GM12878 (cell line): Measurements from ENCODE around the gene PHRF1. TPM values are rescaled to one million over a fixed set of nuclear protein-coding genes. Genes with fewer than 3 reads are reported as not detected.

Experiments
- ATAC-seq: fragments of 200-7000 bp; cut with Tn5 transposase; 3 replicates; pipeline ENCODE4 v1.9.1; 2020; ENCODE audit warnings: mild to moderate bottlenecking, moderate library complexity
- BruUV-seq: library from RNA; stranded (reverse); fragments of 400-500 nt; replicated peaks from 2 replicates; lab custom pipeline; 2021; lab: Mats Ljungman, UMichigan
- CTCF ChIA-PET: fragments of 300-600 bp; sonication (Branson Sonifier 250); formaldehyde crosslinking; extraction: SDS; loops from one replicate; lab custom pipeline; 2021; ENCODE audit warnings: inconsistent platforms; lab: Yijun Ruan, JAX
- POLR2A ChIA-PET: fragments of 350-600 bp; formaldehyde crosslinking; extraction: SDS; loops from one replicate; lab custom pipeline; 2021; ENCODE audit warnings: inconsistent platforms; lab: Charles Lee
- RAD21 ChIA-PET: fragments of 300-600 bp; sonication (Branson Sonifier 250); formaldehyde crosslinking; loops from one replicate; lab custom pipeline; 2023; ENCODE audit warnings: antibody characterized with exemption; ENCODE audit not compliant: unreplicated experiment; lab: Charles Lee
- SMC1A ChIA-PET: fragments of 300-600 bp; sonication (Branson Sonifier 250); formaldehyde crosslinking; loops from one replicate; lab custom pipeline; 2023; ENCODE audit not compliant: unreplicated experiment, uncharacterized antibody; lab: Charles Lee
- DNase-seq: peaks from one replicate; pipeline ENCODE4 v3.0.0-alpha.2; 2011; ENCODE audit warnings: low read depth, low spot score
- FAIRE-seq: peaks from 3 replicates; lab custom pipeline; 2011; peaks lifted over from hg19 to GRCh38; lab: Jason Lieb, UNC
- H2AFZ ChIP-seq: 2 replicates; pipeline ENCODE4 v1.6.0; 2011; ENCODE audit warnings: low read depth, low read length, control low read depth; ENCODE audit not compliant: control insufficient read depth
- H3K27ac ChIP-seq: 2 replicates; pipeline ENCODE4 v1.5.1; 2011; ENCODE audit warnings: control low read depth; ENCODE audit not compliant: control insufficient read depth, insufficient read depth
- H3K27me3 ChIP-seq, 2 experiments: replicated peaks in 1 of 2; 2 replicates each; pipeline versions ENCODE4 v1.6.0 to v1.6.1; 2011; ENCODE audit warnings: low read length in 1 of 2; ENCODE audit not compliant: control insufficient read depth in 2 of 2, insufficient read depth in 2 of 2
- H3K36me3 ChIP-seq, 2 experiments: 2 replicates each; pipeline ENCODE4 v1.5.1; 2011; ENCODE audit warnings: low read length in 1 of 2; ENCODE audit not compliant: control insufficient read depth in 2 of 2, insufficient read depth in 2 of 2
- H3K4me1 ChIP-seq: 2 replicates; pipeline ENCODE4 v1.6.1; 2011; ENCODE audit warnings: mild to moderate bottlenecking, low read length, moderate library complexity, mixed read lengths; ENCODE audit not compliant: control insufficient read depth, insufficient read depth
- H3K4me2 ChIP-seq: 2 replicates; pipeline ENCODE4 v1.6.0; 2011; ENCODE audit warnings: control low read depth; ENCODE audit not compliant: control insufficient read depth, insufficient read depth
- H3K4me3 ChIP-seq: fragments of 200-600 bp; sonication (generic); 2 replicates; pipeline ENCODE4 v1.5.1; 2016
- H3K79me2 ChIP-seq: 2 replicates; pipeline ENCODE4 v1.6.0; 2011; ENCODE audit warnings: low read length; ENCODE audit not compliant: control insufficient read depth, insufficient read depth
- H3K9ac ChIP-seq: 2 replicates; pipeline ENCODE4 v1.8.0; 2011; ENCODE audit warnings: low read length, control low read depth, mixed read lengths; ENCODE audit not compliant: control insufficient read depth, insufficient read depth
- H3K9me3 ChIP-seq: replicated peaks from 3 replicates; pipeline ENCODE4 v1.5.1; 2011; ENCODE audit warnings: mild to moderate bottlenecking, low read length; ENCODE audit not compliant: control insufficient read depth, insufficient read depth
- H4K20me1 ChIP-seq: 2 replicates; pipeline ENCODE4 v1.6.0; 2011; ENCODE audit not compliant: control insufficient read depth, insufficient read depth
- CHD1 ChIP-seq: IDR thresholded peaks from 2 replicates; pipeline ENCODE4 v1.6.1; 2012; ENCODE audit warnings: low read depth, low read length, improper control_type of control experiment
- GABPA ChIP-seq: IDR thresholded peaks from 2 replicates; pipeline ENCODE4 v1.6.1; 2014; ENCODE audit warnings: antibody characterized with exemption, low read depth, mild to moderate bottlenecking, inconsistent platforms
- KDM1A ChIP-seq: fragments of 200-600 bp; sonication (generic); IDR thresholded peaks from 2 replicates; pipeline ENCODE4 v1.6.1; 2016; ENCODE audit warnings: borderline replicate concordance
- MEF2A ChIP-seq: IDR thresholded peaks from 2 replicates; pipeline ENCODE4 v1.6.1; 2011; ENCODE audit warnings: low read depth, mild to moderate bottlenecking, low read length, moderate library complexity; ENCODE audit not compliant: insufficient read depth
- MXI1 ChIP-seq: fragments of 150-350 bp; IDR thresholded peaks from 2 replicates; pipeline ENCODE4 v1.6.1; 2011; ENCODE audit warnings: low read depth, mild to moderate bottlenecking, inconsistent platforms, low read length, improper control_type of control experiment
- PAX8 ChIP-seq: fragments of 450-650 bp; IDR thresholded peaks from 2 replicates; pipeline ENCODE4 v1.6.1; 2017; ENCODE audit warnings: mild to moderate bottlenecking, moderate library complexity
- PBX3 ChIP-seq: IDR thresholded peaks from 2 replicates; pipeline ENCODE4 v1.6.1; 2011; ENCODE audit warnings: mild to moderate bottlenecking, low read depth, low read length, moderate library complexity; ENCODE audit not compliant: insufficient replicate concordance
- PML ChIP-seq: IDR thresholded peaks from 2 replicates; pipeline ENCODE4 v1.6.1; 2012; ENCODE audit warnings: low read length, inconsistent platforms
- POLR2A ChIP-seq: IDR thresholded peaks from 2 replicates; pipeline ENCODE4 v1.6.1; 2011; ENCODE audit warnings: low read depth, mild to moderate bottlenecking, low read length
- ZBED1 ChIP-seq: IDR thresholded peaks from 2 replicates; pipeline ENCODE4 v1.6.1; 2016; ENCODE audit warnings: borderline replicate concordance
- WGBS: methylation state at CpG from one replicate; pipeline ENCODE4 v1.1.6; 2016; ENCODE audit warnings: low lambda C conversion rate; ENCODE audit not compliant: insufficient replicate concordance, insufficient coverage; ENCODE audit errors: missing lambda C conversion rate; 5-methylcytosine and 5-hydroxymethylcytosine counted together
- in situ Hi-C: fragments of 300-500 bp; cut with MboI; formaldehyde crosslinking; loops from 9 replicates; pipeline ENCODE4 v1.14.3; 2018; ENCODE audit warnings: mixed read lengths
- intact Hi-C: fragments of 100-400 bp; cut with micrococcal nuclease; formaldehyde crosslinking; loops from one replicate; pipeline ENCODE4 v1.14.2; 2022; ENCODE audit not compliant: unreplicated experiment
- polyA plus RNA-seq, 11 experiments: library from polyadenylated mRNA; depleted of rRNA in 4 of 11; unstranded in 6 of 11; stranded (reverse) in 5 of 11; fragments of >200 nt; fragmentation: Nextera tagmentation in 4 of 11; fragmentation: Illumina TruSeq in 1 of 11; extraction: Ambion mirVana in 4 of 11; extraction: Trizol in 1 of 11; gene quantifications; 1 replicate in 1 of 11; 2 replicates in 10 of 11; pipeline versions ENCODE4 v1.2.1 to v1.2.3, GENCODE V29; 2011 to 2016; ENCODE audit warnings: inconsistent platforms in 2 of 11, missing spikeins in 2 of 11, low read depth in 1 of 11
- total RNA-seq, 4 experiments: library from RNA; depleted of rRNA in 3 of 4; stranded (reverse); fragments of >200 nt in 3 of 4; fragmentation: Illumina TruSeq in 1 of 4; extraction: Trizol in 1 of 4; gene quantifications; 2 replicates each; pipeline versions ENCODE4 v1.2.1 to v1.2.3, GENCODE V29; 2013 to 2021

The PHRF1 gene
- total and polyA plus RNA-seq, 10 of the 15 experiments (the other 5 are each of a cell fraction or from before 2014, with no cell fraction given), result 0.13 to 43.5 (median 15.1) TPM

GRCh38 chr11:581342-581741, 5.1 kb downstream of the PHRF1 start:
- no peak for TF ChIP-seq MXI1
- TF ChIP-seq GABPA, result no peak
- TF ChIP-seq PML, result no peak
- TF ChIP-seq KDM1A, result no peak
- no peak for TF ChIP-seq CHD1
- Histone ChIP-seq H3K79me2 (peaks cover 51% of the 10 kb centered on the region), H4K20me1 (peaks cover 28% of the 10 kb centered on the region), H3K9me3 (no peaks in the 10 kb centered on the region), H3K36me3 (peaks cover 9 to 19% of the 10 kb centered on the region in 2 experiments), H3K27me3 (no peaks in the 10 kb centered on the region), H3K27ac (no peak overlapping the region), H3K9ac (no peak overlapping the region), H3K4me2 (no peak overlapping the region), H3K4me1 (peaks cover 12% of the 10 kb centered on the region), H3K4me3 (no peak overlapping the region), H2AFZ (no peak overlapping the region)
- DNase-seq (no peak), ATAC-seq (no peak), FAIRE-seq (no peak)
- CTCF ChIA-PET, result interaction anchor here (0.6 kb wide), 1 partner anchor 32 kb away, joined by 3 read pairs; no protein-coding TSS in a partner anchor
- RAD21 ChIA-PET, result no interaction called here
- BruUV-seq, result no TSS peak
- POLR2A ChIA-PET, result interaction anchor here (0.8 kb wide), 1 partner anchor 123 kb away, joined by 4 read pairs; no protein-coding TSS in a partner anchor
- WGBS, result 98% methylated on average over 14 of the region's 14 CpGs
- in situ Hi-C loops, result no loop called here
- intact Hi-C loops, result no loop called here
- SMC1A ChIA-PET, result no interaction called here

GRCh38 chr11:581752-582151, 5.5 kb downstream of the PHRF1 start:
- RAD21 ChIA-PET, result no interaction called here
- peaks cover 49% of the 10 kb centered on the region for H3K79me2 ChIP-seq
- H3K4me1 ChIP-seq, result peaks cover 12% of the 10 kb centered on the region
- no peak overlapping the region for H3K27ac ChIP-seq
- FAIRE-seq (no peak), DNase-seq (no peak), ATAC-seq (no peak)
- no peak overlapping the region for H3K4me2 ChIP-seq
- intact Hi-C loops, result no loop called here
- H3K9ac ChIP-seq, result no peak overlapping the region
- H3K4me3 ChIP-seq, result no peak overlapping the region
- H3K9me3 ChIP-seq, result no peaks in the 10 kb centered on the region
- H2AFZ ChIP-seq, result no peak overlapping the region
- H3K27me3 ChIP-seq, result no peaks in the 10 kb centered on the region
- 95% methylated on average over 17 of the region's 17 CpGs for WGBS
- in situ Hi-C loops, result no loop called here
- peaks cover 9 to 23% of the 10 kb centered on the region in 2 experiments for H3K36me3 ChIP-seq
- CTCF ChIA-PET, result interaction anchor here (0.6 kb wide), 1 partner anchor 32 kb away, joined by 3 read pairs; no protein-coding TSS in a partner anchor
- TSS peak; percentile 49 for BruUV-seq
- H4K20me1 ChIP-seq, result peaks cover 28% of the 10 kb centered on the region
- POLR2A ChIA-PET, result no interaction called here
- TF ChIP-seq PAX8, result no peak
- no peak for TF ChIP-seq POLR2A
- no peak for TF ChIP-seq MEF2A
- TF ChIP-seq ZBED1, result no peak
- no peak for TF ChIP-seq PBX3
- SMC1A ChIA-PET, result no interaction called here
